Fibroblast of lung (primary cell): Measurements from ENCODE around the gene PLLP.

Experiments
- EZH2 ChIP-seq: IDR thresholded peaks from 2 replicates; pipeline ENCODE4 v1.5.1; 2012; ENCODE audit warnings: low read length, control low read depth, mild to moderate bottlenecking; ENCODE audit errors: missing control alignments
- TF ChIP-seq, protein P1 (sequence below), 2 donors: IDR thresholded peaks in 1 of 2; conservative IDR thresholded peaks in 1 of 2; 1 replicate in 1 of 2; 2 replicates in 1 of 2; pipeline ENCODE4 v1.5.1; 2011 to 2012; ENCODE audit warnings: low read length in 2 of 2, control low read depth in 1 of 2, inconsistent platforms in 1 of 2, low read depth in 1 of 2, mild to moderate bottlenecking in 1 of 2

- TF ChIP-seq EZH2 = no peak
- TF ChIP-seq, protein P1, sequence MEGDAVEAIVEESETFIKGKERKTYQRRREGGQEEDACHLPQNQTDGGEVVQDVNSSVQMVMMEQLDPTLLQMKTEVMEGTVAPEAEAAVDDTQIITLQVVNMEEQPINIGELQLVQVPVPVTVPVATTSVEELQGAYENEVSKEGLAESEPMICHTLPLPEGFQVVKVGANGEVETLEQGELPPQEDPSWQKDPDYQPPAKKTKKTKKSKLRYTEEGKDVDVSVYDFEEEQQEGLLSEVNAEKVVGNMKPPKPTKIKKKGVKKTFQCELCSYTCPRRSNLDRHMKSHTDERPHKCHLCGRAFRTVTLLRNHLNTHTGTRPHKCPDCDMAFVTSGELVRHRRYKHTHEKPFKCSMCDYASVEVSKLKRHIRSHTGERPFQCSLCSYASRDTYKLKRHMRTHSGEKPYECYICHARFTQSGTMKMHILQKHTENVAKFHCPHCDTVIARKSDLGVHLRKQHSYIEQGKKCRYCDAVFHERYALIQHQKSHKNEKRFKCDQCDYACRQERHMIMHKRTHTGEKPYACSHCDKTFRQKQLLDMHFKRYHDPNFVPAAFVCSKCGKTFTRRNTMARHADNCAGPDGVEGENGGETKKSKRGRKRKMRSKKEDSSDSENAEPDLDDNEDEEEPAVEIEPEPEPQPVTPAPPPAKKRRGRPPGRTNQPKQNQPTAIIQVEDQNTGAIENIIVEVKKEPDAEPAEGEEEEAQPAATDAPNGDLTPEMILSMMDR (conservative IDR thresholded peaks at IDR 0.05 in 1 of 2, IDR thresholded peaks at IDR 0.05 in 1 of 2; ENCODE audit: low read depth in 1 of 2, low read length in 2 of 2) = no peak
Observed at GRCh38 chr16:57318240-57318970, 33.9 kb upstream of the PLLP start.
